Measurements from ENCODE around the gene KRT79. TPM values are rescaled to one million over a fixed set of nuclear protein-coding genes. Genes with fewer than 3 reads are reported as not detected.

KRT79 gene
- total and polyA plus RNA-seq, 9 of the 15 experiments (the other 6 are each of a cell fraction or from before 2014, with no cell fraction given), result 0.03 to 2.3 (median 0.23) TPM; not detected in 2

- peak; percentile 86 for TF ChIP-seq HES1 (IDR thresholded peaks at IDR 0.05; ENCODE audit: low read depth)
- no peak for TF ChIP-seq RBM15 (IDR thresholded peaks at IDR 0.05; ENCODE audit: insufficient read depth, low read length)
- 0 out of 2 replicates have a peak, but pooled peaks have one; percentile 27 for TF ChIP-seq MTA3 (IDR thresholded peaks at IDR 0.05; ENCODE audit: borderline replicate concordance)
- TF ChIP-seq RNF2 (IDR thresholded peaks at IDR 0.05), result peak; percentile 60; the same call in 1 of the 2 replicates
- no peak; the same call in 1 of the 2 replicates for TF ChIP-seq ETV5 (CRISPR knock-in tag; IDR thresholded peaks at IDR 0.05; ENCODE audit: low read depth)
- TF ChIP-seq NBN (IDR thresholded peaks at IDR 0.05; ENCODE audit: low read depth), result no peak
- no peak for TF ChIP-seq VEZF1 (CRISPR knock-in tag; IDR thresholded peaks at IDR 0.05)
- TF ChIP-seq RUNX1 (IDR thresholded peaks at IDR 0.05; ENCODE audit: low read depth), result 0 out of 2 replicates have a peak, but pooled peaks have one; percentile 20
- peak; percentile 45; the same call in 1 of the 2 replicates for TF ChIP-seq CREM (IDR thresholded peaks at IDR 0.05; ENCODE audit: low read depth)
- peak; percentile 66 for TF ChIP-seq HNRNPLL (IDR thresholded peaks at IDR 0.05; ENCODE audit: low read depth, low read length, poor library complexity, severe bottlenecking)
- TF ChIP-seq MIER1 (IDR thresholded peaks at IDR 0.05; ENCODE audit: low read depth), result no peak
- 0 out of 2 replicates have a peak, but pooled peaks have one; percentile 22 for TF ChIP-seq ZKSCAN1 (IDR thresholded peaks at IDR 0.05; ENCODE audit: low read depth, low read length)
- TF ChIP-seq MED1 (CRISPR knock-in tag; IDR thresholded peaks at IDR 0.05; ENCODE audit: borderline replicate concordance), result no peak
- TF ChIP-seq SRSF1 (IDR thresholded peaks at IDR 0.05; ENCODE audit: low read depth, low read length), result no peak
- TF ChIP-seq DACH1 (IDR thresholded peaks at IDR 0.05; ENCODE audit: partially characterized antibody), result peak; percentile 33
- TF ChIP-seq NFRKB (IDR thresholded peaks at IDR 0.05; ENCODE audit: low read depth), result no peak
- TF ChIP-seq BDP1 (IDR thresholded peaks at IDR 0.05; ENCODE audit: insufficient read depth, insufficient read length), result no peak
- TF ChIP-seq DDX20 (tag; IDR thresholded peaks at IDR 0.05; ENCODE audit: low read depth), result no peak
- no peak for TF ChIP-seq LARP7 (IDR thresholded peaks at IDR 0.05)
- no peak for TF ChIP-seq ZNF277 (CRISPR knock-in tag; IDR thresholded peaks at IDR 0.05; ENCODE audit: borderline replicate concordance)
- TF ChIP-seq MBD2 (IDR thresholded peaks at IDR 0.05; ENCODE audit: borderline replicate concordance, low read depth), result no peak
- TF ChIP-seq ESRRA (IDR thresholded peaks at IDR 0.05; ENCODE audit: borderline replicate concordance, low read depth), result peak; percentile 52; the same call in 1 of the 2 replicates
- TF ChIP-seq ID3 (CRISPR knock-in tag; IDR thresholded peaks at IDR 0.05), result no peak
- TF ChIP-seq ID3 (tag; IDR thresholded peaks at IDR 0.05), result no peak
- TF ChIP-seq CTBP1 (IDR thresholded peaks at IDR 0.05; ENCODE audit: borderline replicate concordance), result peak; percentile 84; the same call in 1 of the 2 replicates
- peak; percentile 67 for TF ChIP-seq GABPA (tag; conservative IDR thresholded peaks at IDR 0.05; ENCODE audit: low read depth)
- peak; percentile 70 for TF ChIP-seq CBFA2T3 (IDR thresholded peaks at IDR 0.05)
Observed at GRCh38 chr12:52789637-52790426, 44.3 kb downstream of the KRT79 start (continued).

All from K562 (cell line).